ENCODE data around the gene RAB5IF.

RAB5IF gene

GRCh38 chr20:36587388-36588070, 18.1 kb upstream of the RAB5IF start:
- DNase-seq (ENCODE audit: low spot score) = no peak
- in situ Hi-C loops (cut with MboI; ENCODE audit: low pct_unique_long_range_greater_than_20kb, low sequenced_read_pairs, unreplicated experiment) = no loop called here
- TF ChIP-seq, protein P1, sequence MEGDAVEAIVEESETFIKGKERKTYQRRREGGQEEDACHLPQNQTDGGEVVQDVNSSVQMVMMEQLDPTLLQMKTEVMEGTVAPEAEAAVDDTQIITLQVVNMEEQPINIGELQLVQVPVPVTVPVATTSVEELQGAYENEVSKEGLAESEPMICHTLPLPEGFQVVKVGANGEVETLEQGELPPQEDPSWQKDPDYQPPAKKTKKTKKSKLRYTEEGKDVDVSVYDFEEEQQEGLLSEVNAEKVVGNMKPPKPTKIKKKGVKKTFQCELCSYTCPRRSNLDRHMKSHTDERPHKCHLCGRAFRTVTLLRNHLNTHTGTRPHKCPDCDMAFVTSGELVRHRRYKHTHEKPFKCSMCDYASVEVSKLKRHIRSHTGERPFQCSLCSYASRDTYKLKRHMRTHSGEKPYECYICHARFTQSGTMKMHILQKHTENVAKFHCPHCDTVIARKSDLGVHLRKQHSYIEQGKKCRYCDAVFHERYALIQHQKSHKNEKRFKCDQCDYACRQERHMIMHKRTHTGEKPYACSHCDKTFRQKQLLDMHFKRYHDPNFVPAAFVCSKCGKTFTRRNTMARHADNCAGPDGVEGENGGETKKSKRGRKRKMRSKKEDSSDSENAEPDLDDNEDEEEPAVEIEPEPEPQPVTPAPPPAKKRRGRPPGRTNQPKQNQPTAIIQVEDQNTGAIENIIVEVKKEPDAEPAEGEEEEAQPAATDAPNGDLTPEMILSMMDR (IDR thresholded peaks at IDR 0.05; ENCODE audit: extremely low read depth, insufficient read depth, missing control alignments) = no peak

DNA sequence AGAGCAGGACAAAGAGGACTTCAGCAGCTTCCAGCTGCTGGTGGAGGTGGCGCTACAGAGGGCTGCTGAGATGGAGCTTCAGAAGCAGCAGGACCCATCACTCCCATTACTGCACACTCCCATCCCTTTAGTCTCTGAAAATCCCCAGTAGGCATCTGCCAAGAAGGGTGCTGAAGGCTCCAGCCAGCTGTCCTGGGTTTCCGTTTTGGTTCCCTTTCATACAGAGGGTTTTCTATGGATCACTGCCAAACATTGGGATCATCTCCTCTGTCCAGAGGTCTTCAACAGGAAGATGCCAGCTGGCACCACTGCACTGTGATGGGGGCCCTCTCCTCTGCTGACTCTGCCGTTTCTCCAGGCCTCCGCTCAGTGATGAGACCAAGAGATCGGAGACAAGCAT, 14.3 kb upstream of the RAB5IF start:
- in situ Hi-C loops (cut with MboI; ENCODE audit: low pct_unique_long_range_greater_than_20kb, low sequenced_read_pairs, unreplicated experiment) = no loop called here
- TF ChIP-seq, protein P1 (IDR thresholded peaks at IDR 0.05; ENCODE audit: extremely low read depth, insufficient read depth, missing control alignments) = no peak

GRCh38 chr20:36591854-36592641, 13.5 kb upstream of the RAB5IF start:
- in situ Hi-C loops (cut with MboI; ENCODE audit: low pct_unique_long_range_greater_than_20kb, low sequenced_read_pairs, unreplicated experiment) = no loop called here
- TF ChIP-seq, protein P1 (IDR thresholded peaks at IDR 0.05; ENCODE audit: extremely low read depth, insufficient read depth, missing control alignments) = peak; percentile 41
- no peak for DNase-seq (ENCODE audit: low spot score)

More for the DNA sequence above, 14.3 kb upstream of the RAB5IF start:
- no peak for DNase-seq (ENCODE audit: low spot score)

- no peak for DNase-seq (ENCODE audit: low spot score)
- in situ Hi-C loops (cut with MboI; ENCODE audit: low pct_unique_long_range_greater_than_20kb, low sequenced_read_pairs, unreplicated experiment) = no loop called here
- TF ChIP-seq, protein P1 (IDR thresholded peaks at IDR 0.05; ENCODE audit: extremely low read depth, insufficient read depth, missing control alignments) = no peak
Observed at GRCh38 chr20:36593347-36593929, 12.1 kb upstream of the RAB5IF start.

DNA sequence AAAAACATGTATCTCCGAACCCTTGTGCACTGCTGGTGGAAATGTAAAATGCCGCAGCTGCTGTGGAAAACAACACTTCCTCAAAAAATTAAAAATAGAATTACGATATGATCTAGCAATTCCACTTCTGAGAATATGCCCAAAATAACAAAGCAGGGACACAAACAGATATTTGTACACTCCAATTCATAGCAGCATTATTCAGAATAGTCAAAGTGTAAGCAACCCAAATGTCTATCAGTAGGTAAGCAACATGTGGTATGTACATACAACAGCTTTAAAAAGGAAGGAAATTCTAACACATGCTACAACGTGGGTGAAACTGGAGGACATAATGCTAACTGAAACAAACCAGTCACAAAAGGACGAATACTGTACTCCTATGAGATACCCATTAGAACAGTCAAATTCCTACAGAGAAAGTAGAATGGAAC, 5.7 kb upstream of the RAB5IF start:
- in situ Hi-C loops (cut with MboI; ENCODE audit: low pct_unique_long_range_greater_than_20kb, low sequenced_read_pairs, unreplicated experiment) = loop anchor here (10.0 to 25.0 kb wide), 2 partner anchors 145 to 287 kb away; partner anchors contain the start of gene TLDC2
- TF ChIP-seq, protein P1 (IDR thresholded peaks at IDR 0.05; ENCODE audit: extremely low read depth, insufficient read depth, missing control alignments) = no peak
- DNase-seq (ENCODE audit: low spot score) = no peak

DNA sequence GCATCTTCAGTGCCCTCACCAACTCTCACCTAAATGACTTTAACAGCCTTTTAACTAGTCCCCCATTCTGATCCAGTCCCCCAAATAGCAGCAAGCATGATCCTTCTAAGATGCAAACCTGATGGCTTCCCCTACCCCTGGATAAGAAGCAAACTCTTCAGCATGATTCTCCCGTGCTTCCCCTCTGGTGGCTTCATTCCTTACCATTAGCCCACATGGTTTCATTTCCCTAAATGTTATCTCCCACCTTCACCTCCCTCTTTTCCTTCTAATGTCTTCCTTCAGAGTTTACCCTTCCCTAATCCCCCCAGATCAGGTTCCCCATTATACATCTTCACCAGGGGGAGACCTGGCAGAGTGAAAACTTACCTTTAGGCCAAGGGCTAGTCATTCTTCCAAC, 4.0 kb upstream of the RAB5IF start:
- TF ChIP-seq, protein P1 (IDR thresholded peaks at IDR 0.05; ENCODE audit: extremely low read depth, insufficient read depth, missing control alignments) = no peak
- no peak for DNase-seq (ENCODE audit: low spot score)
- in situ Hi-C loops (cut with MboI; ENCODE audit: low pct_unique_long_range_greater_than_20kb, low sequenced_read_pairs, unreplicated experiment) = loop anchor here (10.0 to 25.0 kb wide), 2 partner anchors 147 to 286 kb away; partner anchors contain the start of gene TLDC2

Measured in GM13977 (cell line).